ENCODE results near the gene CATSPERZ. TPM values are rescaled to one million over a fixed set of nuclear protein-coding genes. Genes with fewer than 3 reads are reported as not detected.

Gene CATSPERZ
- total and polyA plus RNA-seq, 9 of the 15 experiments (the other 6 are each of a cell fraction or from before 2014, with no cell fraction given) = 0.86 to 8.5 (median 3.5) TPM

DNA sequence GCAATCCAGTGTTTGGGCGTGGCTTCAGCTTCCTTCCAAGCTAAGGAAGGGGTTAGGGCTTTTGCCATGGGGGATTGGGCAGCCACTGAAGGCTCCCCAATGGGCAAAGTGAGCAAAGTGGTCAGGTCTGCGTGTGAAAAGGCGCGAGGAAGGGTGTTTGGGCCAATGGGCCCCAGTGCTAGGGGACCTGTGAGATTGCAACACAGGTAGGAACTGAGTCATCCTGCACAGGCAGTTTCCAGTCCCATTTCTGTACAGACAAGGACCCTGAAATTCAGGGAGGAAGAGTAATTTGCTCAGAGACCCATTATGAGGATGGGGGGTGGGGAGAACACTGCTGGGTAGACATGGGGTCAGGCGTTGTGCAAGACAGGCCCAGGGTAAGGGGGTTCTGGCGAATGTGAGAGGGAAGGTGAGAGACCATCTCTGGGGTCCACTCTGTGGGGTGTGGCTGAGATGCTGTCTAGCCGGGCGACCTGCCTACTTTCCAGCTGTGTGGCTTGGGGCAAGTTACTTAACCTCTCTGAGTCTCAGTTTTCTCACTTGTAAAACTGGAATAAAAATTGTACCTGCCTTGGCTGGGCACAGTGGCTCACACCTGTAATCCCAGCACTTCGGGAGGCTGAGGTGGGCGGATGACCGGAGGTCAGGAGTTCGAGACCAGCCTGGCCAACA is 47.2 kb downstream of the CATSPERZ start (continued):
- no peak for TF ChIP-seq CCAR2 (IDR thresholded peaks at IDR 0.05; ENCODE audit: low read depth, low read length)
- TF ChIP-seq TEAD2 (tag; IDR thresholded peaks at IDR 0.05) = no peak
- no peak for TF ChIP-seq RNF2 (IDR thresholded peaks at IDR 0.05)
- no peak for TF ChIP-seq SMC3 (conservative IDR thresholded peaks at IDR 0.05; ENCODE audit: insufficient read depth, low read depth, low read length)
- no peak for TF ChIP-seq ZBTB17 (CRISPR knock-in tag; IDR thresholded peaks at IDR 0.05)
- TF ChIP-seq, protein P1, sequence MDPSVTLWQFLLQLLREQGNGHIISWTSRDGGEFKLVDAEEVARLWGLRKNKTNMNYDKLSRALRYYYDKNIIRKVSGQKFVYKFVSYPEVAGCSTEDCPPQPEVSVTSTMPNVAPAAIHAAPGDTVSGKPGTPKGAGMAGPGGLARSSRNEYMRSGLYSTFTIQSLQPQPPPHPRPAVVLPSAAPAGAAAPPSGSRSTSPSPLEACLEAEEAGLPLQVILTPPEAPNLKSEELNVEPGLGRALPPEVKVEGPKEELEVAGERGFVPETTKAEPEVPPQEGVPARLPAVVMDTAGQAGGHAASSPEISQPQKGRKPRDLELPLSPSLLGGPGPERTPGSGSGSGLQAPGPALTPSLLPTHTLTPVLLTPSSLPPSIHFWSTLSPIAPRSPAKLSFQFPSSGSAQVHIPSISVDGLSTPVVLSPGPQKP (CRISPR knock-in tag; IDR thresholded peaks at IDR 0.05) = no peak
- TF ChIP-seq, protein P2, sequence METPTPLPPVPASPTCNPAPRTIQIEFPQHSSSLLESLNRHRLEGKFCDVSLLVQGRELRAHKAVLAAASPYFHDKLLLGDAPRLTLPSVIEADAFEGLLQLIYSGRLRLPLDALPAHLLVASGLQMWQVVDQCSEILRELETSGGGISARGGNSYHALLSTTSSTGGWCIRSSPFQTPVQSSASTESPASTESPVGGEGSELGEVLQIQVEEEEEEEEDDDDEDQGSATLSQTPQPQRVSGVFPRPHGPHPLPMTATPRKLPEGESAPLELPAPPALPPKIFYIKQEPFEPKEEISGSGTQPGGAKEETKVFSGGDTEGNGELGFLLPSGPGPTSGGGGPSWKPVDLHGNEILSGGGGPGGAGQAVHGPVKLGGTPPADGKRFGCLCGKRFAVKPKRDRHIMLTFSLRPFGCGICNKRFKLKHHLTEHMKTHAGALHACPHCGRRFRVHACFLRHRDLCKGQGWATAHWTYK (CRISPR knock-in tag; IDR thresholded peaks at IDR 0.05) = no peak
- TF ChIP-seq MBD2 (IDR thresholded peaks at IDR 0.05; ENCODE audit: borderline replicate concordance, low read depth) = no peak
- TF ChIP-seq ZNF217 (CRISPR knock-in tag; IDR thresholded peaks at IDR 0.05) = no peak
- TF ChIP-seq CBX8 (IDR thresholded peaks at IDR 0.05; ENCODE audit: borderline replicate concordance, extremely low read depth, low read depth, low read length, poor library complexity, severe bottlenecking) = no peak
- TF ChIP-seq EP300 (IDR thresholded peaks at IDR 0.05; ENCODE audit: low read length) = no peak
- no peak for TF ChIP-seq KDM4B (IDR thresholded peaks at IDR 0.05; ENCODE audit: borderline replicate concordance in 2 of 2, low read depth in 1 of 2)
- no peak for TF ChIP-seq TAF7 (tag; IDR thresholded peaks at IDR 0.05)
- TF ChIP-seq BCOR (IDR thresholded peaks at IDR 0.05) = peak; percentile 81
- TF ChIP-seq, protein P3, sequence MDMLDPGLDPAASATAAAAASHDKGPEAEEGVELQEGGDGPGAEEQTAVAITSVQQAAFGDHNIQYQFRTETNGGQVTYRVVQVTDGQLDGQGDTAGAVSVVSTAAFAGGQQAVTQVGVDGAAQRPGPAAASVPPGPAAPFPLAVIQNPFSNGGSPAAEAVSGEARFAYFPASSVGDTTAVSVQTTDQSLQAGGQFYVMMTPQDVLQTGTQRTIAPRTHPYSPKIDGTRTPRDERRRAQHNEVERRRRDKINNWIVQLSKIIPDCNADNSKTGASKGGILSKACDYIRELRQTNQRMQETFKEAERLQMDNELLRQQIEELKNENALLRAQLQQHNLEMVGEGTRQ (CRISPR knock-in tag; IDR thresholded peaks at IDR 0.05) = no peak
